ENCODE results near the gene KLHL8.

GRCh38 chr4:87188048-87188447 is 32.4 kb downstream of the KLHL8 start:
- TF ChIP-seq CTCF (IDR thresholded peaks at IDR 0.05): no peak
- no peak for TF ChIP-seq POLR2A (IDR thresholded peaks at IDR 0.05)
